Erythroblast (primary cell): ENCODE results near the gene RETREG2.

Experiments
- GATA1 ChIP-seq: IDR thresholded peaks from 2 replicates; pipeline ENCODE4 v1.6.1; 2011; ENCODE audit warnings: low read depth, mild to moderate bottlenecking, control low read depth, low read length, moderate library complexity
- POLR2A ChIP-seq: IDR thresholded peaks from 2 replicates; pipeline ENCODE4 v1.6.1; 2011; ENCODE audit warnings: mild to moderate bottlenecking, low read length

- TF ChIP-seq POLR2A (no peak), GATA1 (no peak)
Observed at GRCh38 chr2:219172231-219173154, 5.6 kb upstream of the RETREG2 start.
